IMR-90 (cell line): ENCODE results near the gene ANTXRL. TPM values are rescaled to one million over a fixed set of nuclear protein-coding genes. Genes with fewer than 3 reads are reported as not detected.

ENCODE experiments used
- ATAC-seq: fragments of 200-7000 bp; cut with Tn5 transposase; 2 replicates; pipeline ENCODE4 v1.9.1; 2020; ENCODE audit warnings: low read depth, mild to moderate bottlenecking, moderate library complexity
- BruUV-seq: library from RNA; stranded (reverse); fragments of 400-500 nt; replicated peaks from 2 replicates; lab custom pipeline; 2021; lab: Mats Ljungman, UMichigan
- CTCF ChIA-PET: fragments of 300-600 bp; formaldehyde crosslinking; extraction: SDS; loops from one replicate; lab custom pipeline; 2021; ENCODE audit warnings: antibody characterized with exemption; lab: Yijun Ruan, JAX
- POLR2A ChIA-PET: fragments of 300-600 bp; sonication (Branson Sonifier 250); formaldehyde crosslinking; loops from one replicate; lab custom pipeline; 2022; ENCODE audit warnings: antibody characterized with exemption; ENCODE audit not compliant: unreplicated experiment; lab: Charles Lee
- DNase-seq: peaks from one replicate; pipeline ENCODE4 v3.0.0; 2013
- H2AFZ ChIP-seq: replicated peaks from 2 replicates; pipeline ENCODE3; 2013; ENCODE audit warnings: low read length, mild to moderate bottlenecking; ENCODE audit not compliant: poor library complexity
- H2AK5ac ChIP-seq: 2 replicates; pipeline ENCODE4 v1.6.1; 2013; ENCODE audit warnings: low read depth, low read length, inconsistent platforms
- H2AK9ac ChIP-seq: replicated peaks from 2 replicates; pipeline ENCODE3; 2013; ENCODE audit warnings: mild to moderate bottlenecking, low read depth, low read length, moderate library complexity; ENCODE audit not compliant: poor library complexity
- H2BK120ac ChIP-seq: 2 replicates; pipeline ENCODE4 v1.6.1; 2013; ENCODE audit warnings: low read depth, low read length, inconsistent platforms
- H2BK15ac ChIP-seq: 3 replicates; pipeline ENCODE4 v1.6.1; 2013; ENCODE audit warnings: low read depth, low read length, inconsistent platforms
- H2BK20ac ChIP-seq: 2 replicates; pipeline ENCODE4 v1.6.1; 2013; ENCODE audit warnings: low read depth, mild to moderate bottlenecking, inconsistent platforms, low read length, moderate library complexity
- H2BK5ac ChIP-seq: 2 replicates; pipeline ENCODE4 v1.6.1; 2013; ENCODE audit warnings: mild to moderate bottlenecking, low read depth, low read length, inconsistent platforms; ENCODE audit not compliant: poor library complexity, severe bottlenecking
- H3K14ac ChIP-seq: replicated peaks from 2 replicates; pipeline ENCODE4 v1.6.1; 2013; ENCODE audit warnings: low read depth, low read length, inconsistent platforms
- H3K18ac ChIP-seq: 2 replicates; pipeline ENCODE4 v1.6.1; 2013; ENCODE audit warnings: low read depth, low read length, control low read depth
- H3K23ac ChIP-seq: 2 replicates; pipeline ENCODE4 v1.6.1; 2013; ENCODE audit warnings: low read depth, low read length, inconsistent platforms
- H3K27ac ChIP-seq: 2 replicates; pipeline ENCODE4 v1.5.1; 2013; ENCODE audit warnings: mild to moderate bottlenecking, control low read depth, low read length; ENCODE audit not compliant: insufficient read depth
- H3K27me3 ChIP-seq: 2 replicates; pipeline ENCODE4 v1.6.1; 2013; ENCODE audit warnings: low read length; ENCODE audit not compliant: control insufficient read depth, insufficient read depth
- H3K36me3 ChIP-seq: 2 replicates; pipeline ENCODE4 v1.6.1; 2013; ENCODE audit warnings: low read length, mixed read lengths; ENCODE audit not compliant: control insufficient read depth, insufficient read depth
- H3K4ac ChIP-seq: 2 replicates; pipeline ENCODE4 v1.6.1; 2013; ENCODE audit warnings: low read depth, low read length, inconsistent platforms
- H3K4me1 ChIP-seq: 2 replicates; pipeline ENCODE4 v1.6.1; 2013; ENCODE audit warnings: low read length, mixed read lengths; ENCODE audit not compliant: control insufficient read depth, insufficient read depth
- H3K4me2 ChIP-seq: 2 replicates; pipeline ENCODE4 v1.6.1; 2013; ENCODE audit warnings: low read depth, mild to moderate bottlenecking, control low read depth, low read length, moderate library complexity
- H3K4me3 ChIP-seq: 2 replicates; pipeline ENCODE4 v1.5.1; 2013; ENCODE audit warnings: low read depth, mild to moderate bottlenecking, control low read depth, low read length, moderate library complexity; ENCODE audit not compliant: insufficient read depth
- H3K56ac ChIP-seq: 2 replicates; pipeline ENCODE4 v1.6.1; 2013; ENCODE audit warnings: low read length, inconsistent platforms; ENCODE audit not compliant: insufficient read depth; ENCODE audit errors: extremely low read depth
- H3K79me1 ChIP-seq, 2 experiments: 2 replicates each; pipeline ENCODE4 v1.6.1; 2013; ENCODE audit warnings: low read length in 2 of 2, inconsistent platforms in 1 of 2, low read depth in 1 of 2
- H3K9ac ChIP-seq: 2 replicates; pipeline ENCODE4 v1.6.1; 2013; ENCODE audit warnings: low read depth, low read length, control low read depth
- H3K9me1 ChIP-seq: 2 replicates; pipeline ENCODE4 v1.6.1; 2013; ENCODE audit warnings: low read length, inconsistent platforms; ENCODE audit not compliant: insufficient read depth
- H3K9me3 ChIP-seq: 2 replicates; pipeline ENCODE4 v1.6.1; 2013; ENCODE audit warnings: low read length; ENCODE audit not compliant: control insufficient read depth, insufficient read depth
- H4K20me1 ChIP-seq: 2 replicates; pipeline ENCODE4 v1.6.1; 2013; ENCODE audit warnings: low read length, inconsistent platforms; ENCODE audit not compliant: insufficient read depth
- H4K5ac ChIP-seq: 2 replicates; pipeline ENCODE4 v1.6.1; 2013; ENCODE audit warnings: mild to moderate bottlenecking, low read depth, low read length, control low read depth
- H4K8ac ChIP-seq, 2 experiments: 2 replicates each; pipeline ENCODE4 v1.6.1; 2013; ENCODE audit warnings: low read depth in 2 of 2, low read length in 2 of 2, control low read depth in 1 of 2, inconsistent platforms in 1 of 2
- H4K91ac ChIP-seq: 2 replicates; pipeline ENCODE4 v1.6.1; 2013; ENCODE audit warnings: low read depth, low read length, inconsistent platforms; ENCODE audit not compliant: insufficient read depth
- CHD1 ChIP-seq: IDR thresholded peaks from 2 replicates; pipeline ENCODE4 v1.6.1; 2012; ENCODE audit warnings: low read depth, low read length, improper control_type of control experiment
- FOS ChIP-seq: fragments of 150-350 bp; IDR thresholded peaks from 2 replicates; pipeline ENCODE4 v1.6.1; 2016; ENCODE audit warnings: low read depth, low read length
- MAFK ChIP-seq: IDR thresholded peaks from 2 replicates; pipeline ENCODE4 v1.6.1; 2012; ENCODE audit warnings: low read depth, low read length, improper control_type of control experiment
- MXI1 ChIP-seq: IDR thresholded peaks from 2 replicates; pipeline ENCODE4 v1.6.1; 2012; ENCODE audit warnings: low read depth, mild to moderate bottlenecking, low read length, moderate library complexity, borderline replicate concordance
- POLR2A ChIP-seq: IDR thresholded peaks from 2 replicates; pipeline ENCODE4 v1.6.1; 2012; ENCODE audit warnings: mild to moderate bottlenecking, low read depth, low read length
- RAD21 ChIP-seq: IDR thresholded peaks from 2 replicates; pipeline ENCODE4 v1.6.1; 2012; ENCODE audit warnings: low read length, improper control_type of control experiment
- RCOR1 ChIP-seq: IDR thresholded peaks from 2 replicates; pipeline ENCODE4 v1.6.1; 2012; ENCODE audit warnings: mild to moderate bottlenecking, low read length, improper control_type of control experiment; ENCODE audit not compliant: insufficient replicate concordance
- RFX5 ChIP-seq: IDR thresholded peaks from 2 replicates; pipeline ENCODE4 v1.8.0; 2012; ENCODE audit warnings: low read depth, mild to moderate bottlenecking, low read length, moderate library complexity
- SMC3 ChIP-seq: fragments of 150-350 bp; IDR thresholded peaks from 2 replicates; pipeline ENCODE4 v1.6.1; 2016; ENCODE audit warnings: low read depth, mild to moderate bottlenecking, antibody characterized with exemption, low read length, moderate library complexity
- USF2 ChIP-seq: fragments of 150-350 bp; IDR thresholded peaks from 2 replicates; pipeline ENCODE4 v1.6.1; 2017; ENCODE audit warnings: mild to moderate bottlenecking, antibody characterized with exemption, low read length, low read depth
- WGBS, 2 experiments: methylation state at CpG; one replicate each; pipeline versions ENCODE4 v1.1.5 to v1.1.7; 2013; ENCODE audit warnings: missing lambda C conversion rate in 2 of 2; ENCODE audit not compliant: insufficient read length in 1 of 2; ENCODE audit errors: extremely low coverage in 2 of 2; 5-methylcytosine and 5-hydroxymethylcytosine counted together
- dilution Hi-C: fragments of 300-500 bp; cut with HindIII; formaldehyde crosslinking; loops from one replicate; pipeline ENCODE4 v1.14.3; 2018; ENCODE audit warnings: low sequenced_read_pairs; ENCODE audit not compliant: unreplicated experiment
- in situ Hi-C: fragments of 300-500 bp; cut with MboI; formaldehyde crosslinking; loops from 3 replicates; pipeline ENCODE4 v1.14.3; 2019; ENCODE audit warnings: low sequenced_read_pairs, inconsistent platforms, mixed read lengths
- intact Hi-C: fragments of 100-400 bp; cut with micrococcal nuclease; formaldehyde crosslinking; loops from 2 replicates; pipeline ENCODE4 v1.10.0; 2022
- polyA plus RNA-seq, 3 experiments: library from polyadenylated mRNA; depleted of rRNA; stranded (reverse); fragments of >200 nt; gene quantifications; 2 replicates each; pipeline ENCODE4 v1.2.3, GENCODE V29; 2012; ENCODE audit warnings: low replicate concordance in 1 of 3
- total RNA-seq: library from RNA; depleted of rRNA; stranded (reverse); fragments of >200 nt; gene quantifications from 2 replicates; pipeline ENCODE4 v1.2.3, GENCODE V29; 2012
- TF ChIP-seq, protein P1 (sequence below): fragments of 150-350 bp; IDR thresholded peaks from 2 replicates; pipeline ENCODE4 v1.6.1; 2016; ENCODE audit warnings: low read depth, mild to moderate bottlenecking, low read length, moderate library complexity, borderline replicate concordance

Gene ANTXRL
- total and polyA plus RNA-seq, 2 of the 4 experiments (the other 2 are of a cell fraction) = not detected

- H4K5ac ChIP-seq = no peak overlapping the region
- H3K27me3 ChIP-seq = peaks cover 6% of the 10 kb centered on the region; the same call in 1 of the 2 replicates
- H4K91ac ChIP-seq = peak overlapping the region; percentile 70
- no peak overlapping the region for H3K56ac ChIP-seq
- H2AK5ac ChIP-seq = peak overlapping the region; percentile 43
- peak overlapping the region; percentile 57; the same call in 1 of the 2 replicates for H3K4ac ChIP-seq
- no peak overlapping the region for H2BK5ac ChIP-seq
- ChIA-PET POLR2A (no interaction called here), CTCF (no interaction called here)
- H3K4me3 ChIP-seq = no peak overlapping the region
- H2AFZ ChIP-seq = no peak overlapping the region
- peaks cover 21% of the 10 kb centered on the region for H3K4me1 ChIP-seq
- H3K14ac ChIP-seq = no peak overlapping the region
- H3K9ac ChIP-seq = no peak overlapping the region
- H3K18ac ChIP-seq = no peak overlapping the region
- H2BK20ac ChIP-seq = peak overlapping the region; percentile 41
- dilution Hi-C loops = no loop called here
- DNase-seq = no peak
- no peak for TF ChIP-seq FOS
- TF ChIP-seq POLR2A = no peak
- no peak for TF ChIP-seq MAFK
- TF ChIP-seq SMC3 = no peak
- TF ChIP-seq USF2 = no peak
- TF ChIP-seq RFX5 = no peak
- TF ChIP-seq CHD1 = no peak
- TF ChIP-seq, protein P1, sequence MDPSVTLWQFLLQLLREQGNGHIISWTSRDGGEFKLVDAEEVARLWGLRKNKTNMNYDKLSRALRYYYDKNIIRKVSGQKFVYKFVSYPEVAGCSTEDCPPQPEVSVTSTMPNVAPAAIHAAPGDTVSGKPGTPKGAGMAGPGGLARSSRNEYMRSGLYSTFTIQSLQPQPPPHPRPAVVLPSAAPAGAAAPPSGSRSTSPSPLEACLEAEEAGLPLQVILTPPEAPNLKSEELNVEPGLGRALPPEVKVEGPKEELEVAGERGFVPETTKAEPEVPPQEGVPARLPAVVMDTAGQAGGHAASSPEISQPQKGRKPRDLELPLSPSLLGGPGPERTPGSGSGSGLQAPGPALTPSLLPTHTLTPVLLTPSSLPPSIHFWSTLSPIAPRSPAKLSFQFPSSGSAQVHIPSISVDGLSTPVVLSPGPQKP = no peak
- TF ChIP-seq RCOR1 = no peak
- TF ChIP-seq RAD21 = no peak
- TF ChIP-seq MXI1 = no peak
- no peak overlapping the region; the same call in 2 of the 3 replicates for H2BK15ac ChIP-seq
- no peak overlapping the region for H3K27ac ChIP-seq
- H2AK9ac ChIP-seq = no peak overlapping the region
- peak overlapping the region; percentile 34; the same call in 1 of the 2 replicates for H2BK120ac ChIP-seq
- intact Hi-C loops = no loop called here
- H4K20me1 ChIP-seq = no peaks in the 10 kb centered on the region
- H3K23ac ChIP-seq = no peak overlapping the region
- H4K8ac ChIP-seq = no peak overlapping the region
- H3K9me3 ChIP-seq = no peaks in the 10 kb centered on the region
- no peak overlapping the region for H3K4me2 ChIP-seq
- WGBS, 2 experiments = no CpG with 5 or more reads among the region's 7 CpGs
- ATAC-seq = no peak
- in situ Hi-C loops = no loop called here
- H3K9me1 ChIP-seq = peaks cover 18% of the 10 kb centered on the region
- no TSS peak for BruUV-seq
- H3K79me1 ChIP-seq = no peaks in the 10 kb centered on the region; a peak in 1 of 4 replicates
- H3K36me3 ChIP-seq = no peaks in the 10 kb centered on the region
Measured at GRCh38 chr10:46311501-46311951, 24.7 kb downstream of the ANTXRL start.
